ENCODE measurements around the gene ACTR6. TPM values are rescaled to one million over a fixed set of nuclear protein-coding genes. Genes with fewer than 3 reads are reported as not detected.

Gene ACTR6
- total and polyA plus RNA-seq, 2 donors (not counting 1 experiment from before 2014, with no cell fraction given) = 16.5 to 34.3 TPM

DNA sequence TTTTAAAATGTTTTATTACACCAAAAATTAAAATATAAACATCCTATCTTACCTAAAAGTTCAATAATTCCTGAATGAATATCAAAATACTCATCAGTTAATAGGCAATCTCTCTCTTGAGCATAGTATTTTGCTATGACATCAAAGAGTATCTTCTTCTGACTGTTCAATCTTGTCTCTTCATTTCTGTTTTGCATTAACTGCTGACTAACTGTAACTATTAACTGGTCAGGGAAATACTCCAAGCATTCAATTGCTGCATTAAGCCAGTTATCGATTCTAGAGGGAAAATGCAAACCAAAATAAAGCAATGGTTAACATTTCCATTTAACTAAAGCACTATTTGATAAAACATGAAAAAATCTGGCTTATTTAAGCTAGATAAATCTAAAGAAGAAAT, 52.8 kb downstream of the ACTR6 start:
- H2AFZ ChIP-seq (ENCODE audit: low read length) = no peak overlapping the region

DNA sequence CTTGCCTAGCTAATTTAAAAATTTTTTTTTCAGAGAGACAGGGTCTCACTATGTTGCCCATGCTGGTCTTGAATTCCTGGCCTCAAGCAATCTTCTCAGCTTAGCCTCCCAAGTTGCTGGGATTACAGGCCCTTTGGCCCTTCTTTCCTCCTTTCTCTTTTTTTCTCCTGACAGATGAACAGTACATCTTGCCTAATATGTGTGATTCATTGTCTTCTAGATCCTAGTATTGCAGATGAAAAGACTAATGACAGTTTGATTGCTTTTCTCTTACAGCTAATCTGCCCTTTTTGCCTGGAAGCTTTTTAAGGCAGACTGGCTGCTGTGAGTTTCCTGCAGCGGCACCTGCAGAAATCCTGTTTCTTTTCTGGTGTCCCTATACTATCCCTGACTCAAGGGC, 54.3 kb downstream of the ACTR6 start:
- no peaks in the 10 kb centered on the region for H3K9me3 ChIP-seq (ENCODE audit: control insufficient read depth, insufficient read depth, low read depth, low read length)
- no peak overlapping the region for H2AFZ ChIP-seq (ENCODE audit: low read length)
- no peaks in the 10 kb centered on the region for H3K4me1 ChIP-seq (ENCODE audit: control insufficient read depth, extremely low read depth, insufficient read depth, low read length)
- no peak overlapping the region for H3K4me3 ChIP-seq (replicated peaks in 1 of 4; ENCODE audit: control extremely low read depth in 1 of 4, insufficient read depth in 1 of 4, low read depth in 3 of 4, low read length in 4 of 4)
- no peaks in the 10 kb centered on the region for H3K27me3 ChIP-seq (ENCODE audit: control insufficient read depth, insufficient read depth, low read length)
- H3K36me3 ChIP-seq (ENCODE audit: control insufficient read depth, insufficient read depth, low read length) = no peaks in the 10 kb centered on the region
- no peak overlapping the region for H3K27ac ChIP-seq (ENCODE audit: insufficient read depth, low read length)
- no peak overlapping the region for H3K4me2 ChIP-seq (ENCODE audit: extremely low read depth, insufficient read depth, low read length)
- no peak for DNase-seq (ENCODE audit: low read depth in 2 of 2)
- no peaks in the 10 kb centered on the region for H3K79me2 ChIP-seq (ENCODE audit: control insufficient read depth, insufficient read depth, low read length)
- no peak for TF ChIP-seq EZH2 (IDR thresholded peaks at IDR 0.05; ENCODE audit: low read length, missing control alignments)
- TF ChIP-seq, protein P1, sequence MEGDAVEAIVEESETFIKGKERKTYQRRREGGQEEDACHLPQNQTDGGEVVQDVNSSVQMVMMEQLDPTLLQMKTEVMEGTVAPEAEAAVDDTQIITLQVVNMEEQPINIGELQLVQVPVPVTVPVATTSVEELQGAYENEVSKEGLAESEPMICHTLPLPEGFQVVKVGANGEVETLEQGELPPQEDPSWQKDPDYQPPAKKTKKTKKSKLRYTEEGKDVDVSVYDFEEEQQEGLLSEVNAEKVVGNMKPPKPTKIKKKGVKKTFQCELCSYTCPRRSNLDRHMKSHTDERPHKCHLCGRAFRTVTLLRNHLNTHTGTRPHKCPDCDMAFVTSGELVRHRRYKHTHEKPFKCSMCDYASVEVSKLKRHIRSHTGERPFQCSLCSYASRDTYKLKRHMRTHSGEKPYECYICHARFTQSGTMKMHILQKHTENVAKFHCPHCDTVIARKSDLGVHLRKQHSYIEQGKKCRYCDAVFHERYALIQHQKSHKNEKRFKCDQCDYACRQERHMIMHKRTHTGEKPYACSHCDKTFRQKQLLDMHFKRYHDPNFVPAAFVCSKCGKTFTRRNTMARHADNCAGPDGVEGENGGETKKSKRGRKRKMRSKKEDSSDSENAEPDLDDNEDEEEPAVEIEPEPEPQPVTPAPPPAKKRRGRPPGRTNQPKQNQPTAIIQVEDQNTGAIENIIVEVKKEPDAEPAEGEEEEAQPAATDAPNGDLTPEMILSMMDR (conservative IDR thresholded peaks at IDR 0.05 in 1 of 2, IDR thresholded peaks at IDR 0.05 in 1 of 2; ENCODE audit: low read depth in 1 of 2, low read length in 2 of 2) = no peak
- H3K9ac ChIP-seq (ENCODE audit: insufficient read depth, low read length) = no peak overlapping the region
- no peaks in the 10 kb centered on the region for H4K20me1 ChIP-seq (ENCODE audit: control insufficient read depth, extremely low read depth, insufficient read depth, low read length)

More for the DNA sequence above, 52.8 kb downstream of the ACTR6 start:
- no peaks in the 10 kb centered on the region for H3K4me1 ChIP-seq (ENCODE audit: control insufficient read depth, extremely low read depth, insufficient read depth, low read length)
- H3K27ac ChIP-seq (ENCODE audit: insufficient read depth, low read length) = no peak overlapping the region
- DNase-seq (ENCODE audit: low read depth in 2 of 2) = no peak
- H3K79me2 ChIP-seq (ENCODE audit: control insufficient read depth, insufficient read depth, low read length) = no peaks in the 10 kb centered on the region
- H3K27me3 ChIP-seq (ENCODE audit: control insufficient read depth, insufficient read depth, low read length) = no peaks in the 10 kb centered on the region
- no peak overlapping the region for H3K9ac ChIP-seq (ENCODE audit: insufficient read depth, low read length)
- no peaks in the 10 kb centered on the region for H3K9me3 ChIP-seq (ENCODE audit: control insufficient read depth, insufficient read depth, low read depth, low read length)
- H3K4me3 ChIP-seq (replicated peaks in 1 of 4; ENCODE audit: control extremely low read depth in 1 of 4, insufficient read depth in 1 of 4, low read depth in 3 of 4, low read length in 4 of 4) = no peak overlapping the region
- no peaks in the 10 kb centered on the region for H4K20me1 ChIP-seq (ENCODE audit: control insufficient read depth, extremely low read depth, insufficient read depth, low read length)
- H3K36me3 ChIP-seq (ENCODE audit: control insufficient read depth, insufficient read depth, low read length) = no peaks in the 10 kb centered on the region
- H3K4me2 ChIP-seq (ENCODE audit: extremely low read depth, insufficient read depth, low read length) = no peak overlapping the region
- TF ChIP-seq, protein P1 (conservative IDR thresholded peaks at IDR 0.05 in 1 of 2, IDR thresholded peaks at IDR 0.05 in 1 of 2; ENCODE audit: low read depth in 1 of 2, low read length in 2 of 2) = no peak
- TF ChIP-seq EZH2 (IDR thresholded peaks at IDR 0.05; ENCODE audit: low read length, missing control alignments) = no peak

DNA sequence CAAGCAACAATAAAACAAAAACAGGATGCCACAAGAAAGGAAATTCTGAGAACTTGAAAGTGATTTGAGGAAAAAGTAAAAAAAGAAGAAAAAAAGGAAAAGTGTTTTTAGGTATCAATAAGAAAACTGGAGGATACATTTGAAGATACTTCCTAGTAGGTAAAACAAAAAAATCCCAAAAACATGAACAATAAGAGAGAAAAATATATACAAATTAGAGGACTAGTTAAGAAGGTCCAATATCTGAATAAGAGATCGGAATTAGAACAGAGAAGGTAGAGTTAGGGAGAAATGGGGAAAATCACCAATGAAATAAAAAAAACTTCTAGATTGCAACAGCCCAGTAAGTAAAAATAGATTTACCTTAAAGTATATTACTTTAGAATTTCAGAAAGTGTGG, 57.5 kb downstream of the ACTR6 start:
- TF ChIP-seq, protein P1 (conservative IDR thresholded peaks at IDR 0.05 in 1 of 2, IDR thresholded peaks at IDR 0.05 in 1 of 2; ENCODE audit: low read depth in 1 of 2, low read length in 2 of 2) = no peak
- no peak for TF ChIP-seq EZH2 (IDR thresholded peaks at IDR 0.05; ENCODE audit: low read length, missing control alignments)
- no peak for DNase-seq (ENCODE audit: low read depth in 2 of 2)
- Histone ChIP-seq H4K20me1 (ENCODE audit: control insufficient read depth, extremely low read depth, insufficient read depth, low read length) (no peaks in the 10 kb centered on the region), H3K27ac (ENCODE audit: insufficient read depth, low read length) (no peak overlapping the region), H3K4me3 (replicated peaks in 1 of 4; ENCODE audit: control extremely low read depth in 1 of 4, insufficient read depth in 1 of 4, low read depth in 3 of 4, low read length in 4 of 4) (no peak overlapping the region), H3K4me1 (ENCODE audit: control insufficient read depth, extremely low read depth, insufficient read depth, low read length) (no peaks in the 10 kb centered on the region), H3K27me3 (ENCODE audit: control insufficient read depth, insufficient read depth, low read length) (no peaks in the 10 kb centered on the region), H3K36me3 (ENCODE audit: control insufficient read depth, insufficient read depth, low read length) (no peaks in the 10 kb centered on the region), H2AFZ (ENCODE audit: low read length) (no peak overlapping the region), H3K9ac (ENCODE audit: insufficient read depth, low read length) (no peak overlapping the region), H3K79me2 (ENCODE audit: control insufficient read depth, insufficient read depth, low read length) (no peaks in the 10 kb centered on the region), H3K9me3 (ENCODE audit: control insufficient read depth, insufficient read depth, low read depth, low read length) (no peaks in the 10 kb centered on the region), H3K4me2 (ENCODE audit: extremely low read depth, insufficient read depth, low read length) (no peak overlapping the region)
